Kidney epithelial cell (primary cell): ENCODE results near the gene TRMO. TPM values are rescaled to one million over a fixed set of nuclear protein-coding genes. Genes with fewer than 3 reads are reported as not detected.
A peak's percentile ranks its signal among the peaks of the same experiment; 100 is the strongest.

ENCODE experiments used
- DNase-seq: peaks from one replicate; pipeline ENCODE4 v3.0.0-alpha.2; 2010; ENCODE audit warnings: low read depth
- H3K27me3 ChIP-seq: 2 replicates; pipeline ENCODE4 v1.6.0; 2011; ENCODE audit warnings: low read length; ENCODE audit not compliant: control insufficient read depth, insufficient read depth
- H3K36me3 ChIP-seq: 2 replicates; pipeline ENCODE4 v1.5.1; 2011; ENCODE audit warnings: low read length; ENCODE audit not compliant: control insufficient read depth, insufficient read depth
- H3K4me3 ChIP-seq: 2 replicates; pipeline ENCODE4 v1.5.1; 2011; ENCODE audit warnings: low read depth, mild to moderate bottlenecking, control low read depth, low read length
- CTCF ChIP-seq: IDR thresholded peaks from 2 replicates; pipeline ENCODE4 v1.5.1; 2011; ENCODE audit warnings: mild to moderate bottlenecking, moderate library complexity, low read length, control low read depth, inconsistent platforms; ENCODE audit not compliant: insufficient read depth, poor library complexity, severe bottlenecking
- total RNA-seq: library from RNA; depleted of rRNA; stranded (reverse); fragments of >200 nt; gene quantifications from 2 replicates; pipeline ENCODE4 v1.2.3, GENCODE V29; 2015

Gene TRMO
- total RNA-seq, 1 donor from 2014 or later, result 23.9 TPM

DNA sequence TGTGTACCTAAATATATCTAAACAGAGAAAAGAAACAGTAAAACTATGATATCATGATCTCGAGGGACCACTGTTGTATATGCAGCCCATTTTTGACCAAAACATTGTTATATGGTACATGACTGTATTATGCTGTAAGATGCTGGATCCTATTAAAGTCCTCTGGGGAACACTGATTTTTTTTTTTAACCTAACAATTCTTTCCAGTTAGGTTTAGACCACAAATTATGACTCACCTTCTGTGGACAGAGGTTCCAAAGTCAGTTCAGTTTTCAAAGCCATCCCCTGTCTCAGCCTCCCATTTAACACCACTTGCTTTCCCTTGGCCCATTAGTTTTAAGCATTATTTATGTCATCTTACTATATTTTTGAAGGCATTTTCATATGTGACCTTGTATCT, 27.1 kb downstream of the TRMO start:
- Histone ChIP-seq H3K36me3 (no peaks in the 10 kb centered on the region), H3K27me3 (no peaks in the 10 kb centered on the region), H3K4me3 (no peak overlapping the region)
- DNase-seq, result no peak
- TF ChIP-seq CTCF, result no peak

GRCh38 chr9:97892421-97892820, 29.9 kb downstream of the TRMO start:
- Histone ChIP-seq H3K36me3 (no peaks in the 10 kb centered on the region), H3K27me3 (no peaks in the 10 kb centered on the region), H3K4me3 (no peak overlapping the region)
- TF ChIP-seq CTCF, result no peak
- no peak for DNase-seq

- TF ChIP-seq CTCF, result no peak
- H3K36me3 ChIP-seq, result no peaks in the 10 kb centered on the region
- no peaks in the 10 kb centered on the region for H3K27me3 ChIP-seq
- H3K4me3 ChIP-seq, result no peak overlapping the region
- no peak for DNase-seq
Observed at GRCh38 chr9:97891736-97892135, 30.6 kb downstream of the TRMO start.

DNA sequence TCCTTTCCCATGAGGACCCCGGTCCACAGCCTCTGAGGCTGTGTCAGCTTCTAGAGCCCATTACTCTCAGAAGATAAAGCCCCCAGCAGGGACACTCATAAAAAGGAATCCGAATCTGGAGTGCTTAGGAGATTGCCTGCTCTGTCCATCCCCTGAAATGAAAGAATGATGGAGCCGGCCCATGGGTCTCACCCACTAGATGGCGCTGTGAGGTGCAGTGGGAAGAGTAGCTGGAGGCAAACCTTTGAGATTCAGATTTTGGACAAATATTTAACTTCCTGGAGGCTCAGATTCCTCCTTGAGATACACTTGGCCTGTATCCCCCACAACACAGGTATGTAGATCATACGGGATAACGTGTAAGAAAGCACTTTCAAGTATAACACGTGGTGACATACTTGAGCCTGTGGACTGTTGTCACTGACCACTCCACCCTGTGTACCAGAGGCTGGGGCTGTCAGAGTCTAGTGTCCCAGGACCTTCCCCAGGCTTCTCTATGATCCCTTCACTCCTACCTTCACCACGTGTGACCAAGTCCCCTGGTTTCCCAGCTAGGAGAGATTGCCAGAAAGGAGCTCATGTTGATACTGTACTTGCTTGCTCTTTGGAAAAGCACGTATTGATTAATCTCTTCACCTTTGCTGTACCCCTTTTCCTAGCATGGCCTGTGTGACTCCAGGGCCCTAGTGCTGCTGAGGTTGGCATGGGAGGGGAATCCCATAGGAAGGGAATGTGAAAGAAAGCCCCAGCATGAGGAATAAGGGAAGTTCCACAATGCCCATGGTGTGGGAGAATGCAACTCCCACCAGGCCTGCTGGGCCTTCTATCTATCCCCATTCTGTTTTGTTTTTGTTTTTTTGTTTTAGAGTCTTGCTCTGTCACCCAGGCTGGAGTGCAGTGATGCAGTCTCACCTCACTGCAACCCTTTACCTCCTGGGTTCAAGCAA, 32.1 kb downstream of the TRMO start:
- Histone ChIP-seq H3K36me3 (no peaks in the 10 kb centered on the region), H3K27me3 (no peaks in the 10 kb centered on the region), H3K4me3 (no peak overlapping the region)
- peak; percentile 58 for TF ChIP-seq CTCF
- no peak for DNase-seq

GRCh38 chr9:97880336-97880735, 42.0 kb downstream of the TRMO start:
- Histone ChIP-seq H3K27me3 (no peaks in the 10 kb centered on the region), H3K36me3 (no peaks in the 10 kb centered on the region), H3K4me3 (no peak overlapping the region)
- DNase-seq, result no peak
- TF ChIP-seq CTCF, result no peak

GRCh38 chr9:97876061-97876460, 46.2 kb downstream of the TRMO start:
- DNase-seq, result no peak
- TF ChIP-seq CTCF, result no peak
- H3K36me3 ChIP-seq, result no peaks in the 10 kb centered on the region

More at GRCh38 chr9:97876061-97876460, 46.2 kb downstream of the TRMO start:
- Histone ChIP-seq H3K4me3 (no peak overlapping the region), H3K27me3 (no peaks in the 10 kb centered on the region)
